GM12892 (cell line): ENCODE data around the gene CABCOCO1.

Source experiments
- POLR2A ChIP-seq: IDR thresholded peaks from 2 replicates; pipeline ENCODE4 v1.6.1; 2011; ENCODE audit warnings: low read depth, low read length, control low read depth
- POLR2AphosphoS5 ChIP-seq: IDR thresholded peaks from 2 replicates; pipeline ENCODE4 v1.6.1; 2011; ENCODE audit warnings: low read depth, low read length, control low read depth
- TAF1 ChIP-seq: IDR thresholded peaks from 2 replicates; pipeline ENCODE4 v1.6.1; 2011; ENCODE audit warnings: low read depth, mild to moderate bottlenecking, control low read depth, low read length, borderline replicate concordance

- TF ChIP-seq POLR2AphosphoS5 (no peak), POLR2A (no peak), TAF1 (no peak)
Measured at GRCh38 chr10:61753453-61753852, 90.7 kb downstream of the CABCOCO1 start.
